HepG2 (cell line): ENCODE results near the gene KBTBD3. TPM values are rescaled to one million over a fixed set of nuclear protein-coding genes. Genes with fewer than 3 reads are reported as not detected.

ENCODE experiments used
- CENPX ChIP-seq: sonication (generic); formaldehyde crosslinking; IDR thresholded peaks from 2 replicates; pipeline ENCODE4 v1.9.0; 2021; ENCODE audit warnings: mild to moderate bottlenecking, missing genetic modification reagents, moderate library complexity
- EEA1 ChIP-seq: sonication (generic); formaldehyde crosslinking; IDR thresholded peaks from 2 replicates; pipeline ENCODE4 v1.5.1; 2020; ENCODE audit warnings: mild to moderate bottlenecking, missing genetic modification reagents, borderline replicate concordance
- GATAD2A ChIP-seq: IDR thresholded peaks from 2 replicates; pipeline ENCODE4 v1.6.1; 2016
- HMGA1 ChIP-seq: sonication (generic); formaldehyde crosslinking; conservative IDR thresholded peaks from 2 replicates; pipeline ENCODE4 v1.4.0; 2020; ENCODE audit warnings: missing genetic modification reagents
- JUNB ChIP-seq: sonication (generic); formaldehyde crosslinking; IDR thresholded peaks from 2 replicates; pipeline ENCODE4 v1.8.0; 2022; ENCODE audit warnings: missing genetic modification reagents, mild to moderate bottlenecking, borderline replicate concordance
- PAX8 ChIP-seq: sonication (generic); formaldehyde crosslinking; IDR thresholded peaks from 2 replicates; pipeline ENCODE4 v1.8.0; 2022; ENCODE audit warnings: mild to moderate bottlenecking, missing genetic modification reagents, borderline replicate concordance
- RBFOX2 ChIP-seq: fragments of 200-400 bp; formaldehyde crosslinking; IDR thresholded peaks from 2 replicates; pipeline ENCODE4 v1.6.1; 2017; ENCODE audit warnings: low read depth, mild to moderate bottlenecking, low read length
- REPIN1 ChIP-seq: sonication (generic); formaldehyde crosslinking; IDR thresholded peaks from 2 replicates; pipeline ENCODE4 v1.8.0; 2022; ENCODE audit warnings: missing genetic modification reagents, low read depth, mild to moderate bottlenecking, borderline replicate concordance
- SETDB1 ChIP-seq: sonication (generic); formaldehyde crosslinking; IDR thresholded peaks from 2 replicates; pipeline ENCODE4 v1.5.1; 2020; ENCODE audit warnings: missing genetic modification reagents, mild to moderate bottlenecking, borderline replicate concordance
- TAF1 ChIP-seq: sonication (generic); formaldehyde crosslinking; IDR thresholded peaks from 2 replicates; pipeline ENCODE4 v1.4.0; 2020; ENCODE audit warnings: missing genetic modification reagents
- ZNF234 ChIP-seq: sonication (generic); formaldehyde crosslinking; conservative IDR thresholded peaks from 2 replicates; pipeline ENCODE4 v1.5.1; 2020; ENCODE audit warnings: mild to moderate bottlenecking, missing genetic modification reagents
- ZNF552 ChIP-seq: sonication (generic); formaldehyde crosslinking; IDR thresholded peaks from 2 replicates; pipeline ENCODE4 v1.9.0; 2022; ENCODE audit warnings: missing genetic modification reagents, mild to moderate bottlenecking, borderline replicate concordance
- ZNF558 ChIP-seq: sonication (generic); formaldehyde crosslinking; IDR thresholded peaks from 2 replicates; pipeline ENCODE4 v1.9.0; 2022; ENCODE audit warnings: mild to moderate bottlenecking, missing genetic modification reagents, borderline replicate concordance
- ZNF737 ChIP-seq: sonication (generic); formaldehyde crosslinking; IDR thresholded peaks from 2 replicates; pipeline ENCODE4 v1.5.0; 2020; ENCODE audit warnings: missing genetic modification reagents, mild to moderate bottlenecking, borderline replicate concordance
- ZNF761 ChIP-seq: sonication (generic); formaldehyde crosslinking; conservative IDR thresholded peaks from 2 replicates; pipeline ENCODE4 v1.4.0; 2020; ENCODE audit warnings: mild to moderate bottlenecking, missing genetic modification reagents
- ZNF790 ChIP-seq: sonication (generic); formaldehyde crosslinking; IDR thresholded peaks from 2 replicates; pipeline ENCODE4 v1.8.0; 2022; ENCODE audit warnings: missing genetic modification reagents, mild to moderate bottlenecking, borderline replicate concordance
- ZSCAN31 ChIP-seq: sonication (generic); formaldehyde crosslinking; IDR thresholded peaks from 2 replicates; pipeline ENCODE4 v1.5.0; 2020; ENCODE audit warnings: low read depth, mild to moderate bottlenecking, missing genetic modification reagents
- polyA plus RNA-seq, 8 experiments: library from polyadenylated mRNA; depleted of rRNA in 3 of 8; stranded (reverse) in 7 of 8; unstranded in 1 of 8; fragments of >200 nt; fragmentation: Illumina TruSeq in 4 of 8; extraction: Trizol in 4 of 8; gene quantifications; 2 replicates each; pipeline versions ENCODE4 v1.2.1 to v1.2.3, GENCODE V29; 2011 to 2016; ENCODE audit warnings: low read depth in 4 of 8, missing spikeins in 1 of 8, mixed read lengths in 1 of 8; ENCODE audit not compliant: insufficient read depth in 1 of 8
- total RNA-seq, 5 experiments: library from RNA; depleted of rRNA; stranded (reverse); fragments of >200 nt; fragmentation: Illumina TruSeq; extraction: Trizol; gene quantifications; 2 replicates each; pipeline ENCODE4 v1.2.3, GENCODE V29; 2016; ENCODE audit warnings: low read depth in 1 of 5
- TF ChIP-seq, protein P1 (sequence below): sonication (generic); formaldehyde crosslinking; IDR thresholded peaks from 2 replicates; pipeline ENCODE4 v1.9.0; 2021; ENCODE audit warnings: missing genetic modification reagents, borderline replicate concordance
- TF ChIP-seq, protein P2 (sequence below): sonication (generic); formaldehyde crosslinking; IDR thresholded peaks from 2 replicates; pipeline ENCODE4 v1.4.0; 2020; ENCODE audit warnings: mild to moderate bottlenecking, low read depth, missing genetic modification reagents
- TF ChIP-seq, protein P3 (sequence below): sonication (generic); formaldehyde crosslinking; IDR thresholded peaks from 2 replicates; pipeline ENCODE4 v1.4.0; 2020; ENCODE audit warnings: missing genetic modification reagents, borderline replicate concordance
- TF ChIP-seq, protein P4 (sequence below): sonication (generic); formaldehyde crosslinking; IDR thresholded peaks from 2 replicates; pipeline ENCODE4 v1.8.1; 2022; ENCODE audit warnings: low read depth, mild to moderate bottlenecking, missing genetic modification reagents

Gene KBTBD3
- total and polyA plus RNA-seq, 2 of the 13 experiments (the other 11 are each of a cell fraction or from before 2014, with no cell fraction given), result 1.8 to 7.4 TPM

DNA sequence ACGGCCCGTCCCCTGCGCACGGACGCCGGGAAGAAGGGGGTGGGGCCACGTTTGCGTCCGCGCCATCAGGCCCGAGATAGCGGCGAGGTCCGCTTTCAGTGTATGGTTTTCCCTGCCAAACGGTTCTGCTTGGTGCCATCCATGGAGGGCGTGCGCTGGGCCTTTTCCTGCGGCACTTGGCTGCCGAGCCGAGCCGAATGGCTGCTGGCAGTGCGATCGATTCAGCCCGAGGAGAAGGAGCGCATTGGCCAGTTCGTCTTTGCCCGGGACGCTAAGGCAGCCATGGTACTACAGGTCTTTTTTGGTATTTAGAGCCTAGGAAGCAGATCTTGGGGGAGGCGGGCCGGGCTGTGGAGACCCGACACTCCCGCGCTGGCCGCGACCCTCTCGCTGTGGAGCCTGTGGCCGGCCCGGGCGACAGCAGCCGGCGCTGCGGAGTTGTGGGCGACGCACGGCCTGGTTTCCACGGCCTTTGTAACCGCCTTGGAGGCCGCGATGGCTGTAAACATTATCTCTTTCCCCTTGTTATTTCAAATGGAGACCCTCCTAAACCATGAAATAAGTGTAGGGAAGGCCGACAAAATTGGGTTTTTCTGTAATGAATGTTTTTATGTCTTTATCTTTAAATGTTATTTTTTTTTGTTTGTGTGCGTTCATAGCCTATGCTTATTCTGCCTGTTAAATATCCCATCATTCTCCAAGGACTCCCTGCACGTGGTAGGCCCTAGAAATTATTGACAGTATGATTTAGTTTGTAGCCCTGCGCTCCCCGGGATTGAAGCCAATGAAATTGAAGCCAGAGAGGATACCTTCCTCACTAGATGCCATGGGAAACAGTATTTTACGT lies 685 bp upstream of the KBTBD3 start, which contains the start of gene AASDHPPT (continued):
- TF ChIP-seq, protein P1, sequence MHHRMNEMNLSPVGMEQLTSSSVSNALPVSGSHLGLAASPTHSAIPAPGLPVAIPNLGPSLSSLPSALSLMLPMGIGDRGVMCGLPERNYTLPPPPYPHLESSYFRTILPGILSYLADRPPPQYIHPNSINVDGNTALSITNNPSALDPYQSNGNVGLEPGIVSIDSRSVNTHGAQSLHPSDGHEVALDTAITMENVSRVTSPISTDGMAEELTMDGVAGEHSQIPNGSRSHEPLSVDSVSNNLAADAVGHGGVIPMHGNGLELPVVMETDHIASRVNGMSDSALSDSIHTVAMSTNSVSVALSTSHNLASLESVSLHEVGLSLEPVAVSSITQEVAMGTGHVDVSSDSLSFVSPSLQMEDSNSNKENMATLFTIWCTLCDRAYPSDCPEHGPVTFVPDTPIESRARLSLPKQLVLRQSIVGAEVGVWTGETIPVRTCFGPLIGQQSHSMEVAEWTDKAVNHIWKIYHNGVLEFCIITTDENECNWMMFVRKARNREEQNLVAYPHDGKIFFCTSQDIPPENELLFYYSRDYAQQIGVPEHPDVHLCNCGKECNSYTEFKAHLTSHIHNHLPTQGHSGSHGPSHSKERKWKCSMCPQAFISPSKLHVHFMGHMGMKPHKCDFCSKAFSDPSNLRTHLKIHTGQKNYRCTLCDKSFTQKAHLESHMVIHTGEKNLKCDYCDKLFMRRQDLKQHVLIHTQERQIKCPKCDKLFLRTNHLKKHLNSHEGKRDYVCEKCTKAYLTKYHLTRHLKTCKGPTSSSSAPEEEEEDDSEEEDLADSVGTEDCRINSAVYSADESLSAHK (CRISPR knock-in tag), result peak; percentile 30; the same call in 1 of the 2 replicates
- TF ChIP-seq REPIN1 (CRISPR knock-in tag) (peak; percentile 75), RBFOX2 (peak; percentile 91), CENPX (CRISPR knock-in tag) (no peak), ZNF558 (CRISPR knock-in tag) (peak; percentile 72; the same call in 1 of the 2 replicates), ZNF234 (0 out of 2 replicates have a peak, but pooled peaks have one; percentile 47), ZNF552 (CRISPR knock-in tag) (no peak), ZNF761 (CRISPR knock-in tag) (peak; percentile 92; the same call in 1 of the 2 replicates), GATAD2A (peak; percentile 20; the same call in 1 of the 2 replicates), ZNF790 (CRISPR knock-in tag) (no peak), EEA1 (peak; percentile 96; the same call in 1 of the 2 replicates), ZNF737 (peak; percentile 90; the same call in 1 of the 2 replicates), SETDB1 (CRISPR knock-in tag) (no peak), HMGA1 (CRISPR knock-in tag) (no peak), ZSCAN31 (CRISPR knock-in tag) (0 out of 2 replicates have a peak, but pooled peaks have one; percentile 79), PAX8 (CRISPR knock-in tag) (peak; percentile 84; the same call in 1 of the 2 replicates), JUNB (0 out of 2 replicates have a peak, but pooled peaks have one; percentile 17), TAF1 (CRISPR knock-in tag) (peak; percentile 82)
- TF ChIP-seq, protein P2, sequence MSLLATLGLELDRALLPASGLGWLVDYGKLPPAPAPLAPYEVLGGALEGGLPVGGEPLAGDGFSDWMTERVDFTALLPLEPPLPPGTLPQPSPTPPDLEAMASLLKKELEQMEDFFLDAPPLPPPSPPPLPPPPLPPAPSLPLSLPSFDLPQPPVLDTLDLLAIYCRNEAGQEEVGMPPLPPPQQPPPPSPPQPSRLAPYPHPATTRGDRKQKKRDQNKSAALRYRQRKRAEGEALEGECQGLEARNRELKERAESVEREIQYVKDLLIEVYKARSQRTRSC (CRISPR knock-in tag), result 0 out of 2 replicates have a peak, but pooled peaks have one; percentile 36
- TF ChIP-seq, protein P3, sequence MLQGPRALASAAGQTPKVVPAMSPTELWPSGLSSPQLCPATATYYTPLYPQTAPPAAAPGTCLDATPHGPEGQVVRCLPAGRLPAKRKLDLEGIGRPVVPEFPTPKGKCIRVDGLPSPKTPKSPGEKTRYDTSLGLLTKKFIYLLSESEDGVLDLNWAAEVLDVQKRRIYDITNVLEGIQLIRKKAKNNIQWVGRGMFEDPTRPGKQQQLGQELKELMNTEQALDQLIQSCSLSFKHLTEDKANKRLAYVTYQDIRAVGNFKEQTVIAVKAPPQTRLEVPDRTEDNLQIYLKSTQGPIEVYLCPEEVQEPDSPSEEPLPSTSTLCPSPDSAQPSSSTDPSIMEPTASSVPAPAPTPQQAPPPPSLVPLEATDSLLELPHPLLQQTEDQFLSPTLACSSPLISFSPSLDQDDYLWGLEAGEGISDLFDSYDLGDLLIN (CRISPR knock-in tag), result peak; percentile 63; the same call in 1 of the 2 replicates
- TF ChIP-seq, protein P4, sequence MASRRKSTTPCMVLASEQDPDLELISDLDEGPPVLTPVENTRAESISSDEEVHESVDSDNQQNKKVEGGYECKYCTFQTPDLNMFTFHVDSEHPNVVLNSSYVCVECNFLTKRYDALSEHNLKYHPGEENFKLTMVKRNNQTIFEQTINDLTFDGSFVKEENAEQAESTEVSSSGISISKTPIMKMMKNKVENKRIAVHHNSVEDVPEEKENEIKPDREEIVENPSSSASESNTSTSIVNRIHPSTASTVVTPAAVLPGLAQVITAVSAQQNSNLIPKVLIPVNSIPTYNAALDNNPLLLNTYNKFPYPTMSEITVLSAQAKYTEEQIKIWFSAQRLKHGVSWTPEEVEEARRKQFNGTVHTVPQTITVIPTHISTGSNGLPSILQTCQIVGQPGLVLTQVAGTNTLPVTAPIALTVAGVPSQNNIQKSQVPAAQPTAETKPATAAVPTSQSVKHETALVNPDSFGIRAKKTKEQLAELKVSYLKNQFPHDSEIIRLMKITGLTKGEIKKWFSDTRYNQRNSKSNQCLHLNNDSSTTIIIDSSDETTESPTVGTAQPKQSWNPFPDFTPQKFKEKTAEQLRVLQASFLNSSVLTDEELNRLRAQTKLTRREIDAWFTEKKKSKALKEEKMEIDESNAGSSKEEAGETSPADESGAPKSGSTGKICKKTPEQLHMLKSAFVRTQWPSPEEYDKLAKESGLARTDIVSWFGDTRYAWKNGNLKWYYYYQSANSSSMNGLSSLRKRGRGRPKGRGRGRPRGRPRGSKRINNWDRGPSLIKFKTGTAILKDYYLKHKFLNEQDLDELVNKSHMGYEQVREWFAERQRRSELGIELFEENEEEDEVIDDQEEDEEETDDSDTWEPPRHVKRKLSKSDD (CRISPR knock-in tag), result 0 out of 2 replicates have a peak, but pooled peaks have one; percentile 30
